Measurements from ENCODE around the gene SP6.

GRCh38 chr17:47808036-47808829 is 42.7 kb downstream of the SP6 start:
- TF ChIP-seq TEAD4 (CRISPR knock-in tag; IDR thresholded peaks at IDR 0.05), result no peak
- no peak for TF ChIP-seq HMGA2 (CRISPR knock-in tag; IDR thresholded peaks at IDR 0.05)
- TF ChIP-seq, protein P1, sequence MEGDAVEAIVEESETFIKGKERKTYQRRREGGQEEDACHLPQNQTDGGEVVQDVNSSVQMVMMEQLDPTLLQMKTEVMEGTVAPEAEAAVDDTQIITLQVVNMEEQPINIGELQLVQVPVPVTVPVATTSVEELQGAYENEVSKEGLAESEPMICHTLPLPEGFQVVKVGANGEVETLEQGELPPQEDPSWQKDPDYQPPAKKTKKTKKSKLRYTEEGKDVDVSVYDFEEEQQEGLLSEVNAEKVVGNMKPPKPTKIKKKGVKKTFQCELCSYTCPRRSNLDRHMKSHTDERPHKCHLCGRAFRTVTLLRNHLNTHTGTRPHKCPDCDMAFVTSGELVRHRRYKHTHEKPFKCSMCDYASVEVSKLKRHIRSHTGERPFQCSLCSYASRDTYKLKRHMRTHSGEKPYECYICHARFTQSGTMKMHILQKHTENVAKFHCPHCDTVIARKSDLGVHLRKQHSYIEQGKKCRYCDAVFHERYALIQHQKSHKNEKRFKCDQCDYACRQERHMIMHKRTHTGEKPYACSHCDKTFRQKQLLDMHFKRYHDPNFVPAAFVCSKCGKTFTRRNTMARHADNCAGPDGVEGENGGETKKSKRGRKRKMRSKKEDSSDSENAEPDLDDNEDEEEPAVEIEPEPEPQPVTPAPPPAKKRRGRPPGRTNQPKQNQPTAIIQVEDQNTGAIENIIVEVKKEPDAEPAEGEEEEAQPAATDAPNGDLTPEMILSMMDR (IDR thresholded peaks at IDR 0.05), result no peak
- no peak for TF ChIP-seq IRF1 (CRISPR knock-in tag; IDR thresholded peaks at IDR 0.05)
- TF ChIP-seq USF1 (CRISPR knock-in tag; IDR thresholded peaks at IDR 0.05), result no peak
- TF ChIP-seq, protein P2, sequence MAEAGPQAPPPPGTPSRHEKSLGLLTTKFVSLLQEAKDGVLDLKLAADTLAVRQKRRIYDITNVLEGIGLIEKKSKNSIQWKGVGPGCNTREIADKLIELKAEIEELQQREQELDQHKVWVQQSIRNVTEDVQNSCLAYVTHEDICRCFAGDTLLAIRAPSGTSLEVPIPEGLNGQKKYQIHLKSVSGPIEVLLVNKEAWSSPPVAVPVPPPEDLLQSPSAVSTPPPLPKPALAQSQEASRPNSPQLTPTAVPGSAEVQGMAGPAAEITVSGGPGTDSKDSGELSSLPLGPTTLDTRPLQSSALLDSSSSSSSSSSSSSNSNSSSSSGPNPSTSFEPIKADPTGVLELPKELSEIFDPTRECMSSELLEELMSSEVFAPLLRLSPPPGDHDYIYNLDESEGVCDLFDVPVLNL (CRISPR knock-in tag; IDR thresholded peaks at IDR 0.05; ENCODE audit: borderline replicate concordance, low read depth), result no peak

All from WTC11 (cell line).